HG03521 (cell line): ENCODE results near the gene RPLP2.
A peak's percentile ranks its signal among the peaks of the same experiment; 100 is the strongest.

ENCODE experiments used
- ATAC-seq: cut with Tn5 transposase; IDR thresholded peaks from one replicate; pipeline ENCODE4 v1.9.1; 2021; ENCODE audit warnings: mild to moderate bottlenecking, moderate library complexity; ENCODE audit not compliant: unreplicated experiment

RPLP2 gene

GRCh38 chr11:773425-773824 is 36.3 kb upstream of the RPLP2 start:
- no peak for ATAC-seq

- no peak for ATAC-seq
Measured at GRCh38 chr11:773830-774229, 35.9 kb upstream of the RPLP2 start.

- no peak for ATAC-seq
Measured at GRCh38 chr11:774873-775592, 34.7 kb upstream of the RPLP2 start.

GRCh38 chr11:776263-776560 is 33.6 kb upstream of the RPLP2 start:
- no peak for ATAC-seq

- ATAC-seq, result peak; percentile 31
Measured at GRCh38 chr11:776561-777287, 33.0 kb upstream of the RPLP2 start.

- peak; percentile 81 for ATAC-seq
Measured at GRCh38 chr11:777288-778255, 32.2 kb upstream of the RPLP2 start, which contains the start of gene GATD1. Gene GATD1 (minus strand): TSS chr11:777487. CDS start chr11:777462, 25 bp downstream.

- ATAC-seq, result no peak
Measured at GRCh38 chr11:778976-779954, 30.5 kb upstream of the RPLP2 start.

GRCh38 chr11:779955-780532 is 29.7 kb upstream of the RPLP2 start:
- ATAC-seq, result no peak

- no peak for ATAC-seq
Measured at GRCh38 chr11:782264-783174, 27.2 kb upstream of the RPLP2 start.

- no peak for ATAC-seq
Measured at GRCh38 chr11:783581-784015, 26.2 kb upstream of the RPLP2 start.

GRCh38 chr11:786235-787083 is 23.3 kb upstream of the RPLP2 start:
- no peak for ATAC-seq

- no peak for ATAC-seq
Measured at GRCh38 chr11:787084-787675, 22.6 kb upstream of the RPLP2 start.

- no peak for ATAC-seq
Measured at GRCh38 chr11:788009-788640, 21.6 kb upstream of the RPLP2 start.

- ATAC-seq, result no peak
Measured at GRCh38 chr11:788953-789940, 20.5 kb upstream of the RPLP2 start.

- ATAC-seq, result no peak
Measured at GRCh38 chr11:789943-790342, 19.8 kb upstream of the RPLP2 start, which contains the start of gene CEND1. Gene CEND1 (minus strand): TSS chr11:790090. CDS start chr11:788576, 1,514 bp downstream.
